Nephron progenitor cell (in vitro differentiated cells): ENCODE measurements around the gene C3orf52.

Experiments used
- DNase-seq: peaks from one replicate; pipeline ENCODE4 v3.0.0; 2021
- H3K27ac Mint-ChIP-seq: 2 replicates; pipeline ENCODE4 v1.8.0; 2021; ENCODE audit warnings: mild to moderate bottlenecking, moderate library complexity, mixed read lengths
- H3K27me3 Mint-ChIP-seq: 2 replicates; pipeline ENCODE4 v1.8.0; 2021; ENCODE audit warnings: mild to moderate bottlenecking, low read depth, mixed read lengths; ENCODE audit not compliant: poor library complexity
- H3K36me3 Mint-ChIP-seq: 2 replicates; pipeline ENCODE4 v1.8.0; 2021; ENCODE audit warnings: low read depth, mixed read lengths
- H3K4me1 Mint-ChIP-seq: 2 replicates; pipeline ENCODE4 v1.8.0; 2021; ENCODE audit warnings: mixed read lengths
- H3K4me3 Mint-ChIP-seq: 2 replicates; pipeline ENCODE4 v1.8.0; 2021; ENCODE audit warnings: mild to moderate bottlenecking, moderate library complexity, mixed read lengths
- H3K9me3 Mint-ChIP-seq: 2 replicates; pipeline ENCODE4 v1.8.0; 2021; ENCODE audit warnings: mild to moderate bottlenecking, moderate library complexity, mixed read lengths
- CTCF ChIP-seq: fragments of 200-600 bp; sonication (generic); IDR thresholded peaks from 2 replicates; pipeline ENCODE4 v1.5.0; 2021; ENCODE audit warnings: antibody characterized with exemption

C3orf52 gene

GRCh38 chr3:112046599-112046998, 39.6 kb upstream of the C3orf52 start:
- no peak overlapping the region for H3K4me3 Mint-ChIP-seq
- H3K36me3 Mint-ChIP-seq, result no peaks in the 10 kb centered on the region
- no peaks in the 10 kb centered on the region for H3K9me3 Mint-ChIP-seq
- no peak for TF ChIP-seq CTCF
- H3K4me1 Mint-ChIP-seq, result peaks cover 20% of the 10 kb centered on the region
- DNase-seq, result no peak
- no peaks in the 10 kb centered on the region for H3K27me3 Mint-ChIP-seq
- H3K27ac Mint-ChIP-seq, result no peak overlapping the region

GRCh38 chr3:112047264-112047663, 38.9 kb upstream of the C3orf52 start:
- Mint-ChIP-seq H3K27me3 (no peaks in the 10 kb centered on the region), H3K9me3 (no peaks in the 10 kb centered on the region), H3K4me3 (no peak overlapping the region), H3K27ac (no peak overlapping the region), H3K4me1 (peaks cover 20% of the 10 kb centered on the region), H3K36me3 (no peaks in the 10 kb centered on the region)
- DNase-seq, result no peak
- no peak for TF ChIP-seq CTCF

- DNase-seq, result no peak
- Mint-ChIP-seq H3K4me3 (no peak overlapping the region), H3K36me3 (no peaks in the 10 kb centered on the region), H3K27me3 (no peaks in the 10 kb centered on the region), H3K4me1 (peaks cover 36% of the 10 kb centered on the region), H3K27ac (no peak overlapping the region), H3K9me3 (no peaks in the 10 kb centered on the region)
- TF ChIP-seq CTCF, result no peak
Observed at GRCh38 chr3:112048911-112049310, 37.3 kb upstream of the C3orf52 start.

- no peaks in the 10 kb centered on the region for H3K27me3 Mint-ChIP-seq
- no peak for DNase-seq
- H3K4me1 Mint-ChIP-seq, result peaks cover 33% of the 10 kb centered on the region
- no peaks in the 10 kb centered on the region for H3K9me3 Mint-ChIP-seq
- no peak overlapping the region for H3K4me3 Mint-ChIP-seq
- no peak overlapping the region for H3K27ac Mint-ChIP-seq
- no peak for TF ChIP-seq CTCF
- no peaks in the 10 kb centered on the region for H3K36me3 Mint-ChIP-seq
Observed at GRCh38 chr3:112053229-112053628, 33.0 kb upstream of the C3orf52 start.

GRCh38 chr3:112056451-112056929, 29.7 kb upstream of the C3orf52 start:
- Mint-ChIP-seq H3K36me3 (no peaks in the 10 kb centered on the region), H3K4me1 (peaks cover 24% of the 10 kb centered on the region), H3K9me3 (peaks cover 5% of the 10 kb centered on the region), H3K4me3 (no peak overlapping the region), H3K27ac (no peak overlapping the region), H3K27me3 (no peaks in the 10 kb centered on the region)
- no peak for DNase-seq
- no peak for TF ChIP-seq CTCF

GRCh38 chr3:112059497-112059896, 26.7 kb upstream of the C3orf52 start:
- Mint-ChIP-seq H3K36me3 (no peaks in the 10 kb centered on the region), H3K4me3 (no peak overlapping the region), H3K27ac (no peak overlapping the region), H3K4me1 (no peaks in the 10 kb centered on the region), H3K9me3 (peaks cover 5% of the 10 kb centered on the region), H3K27me3 (no peaks in the 10 kb centered on the region)
- TF ChIP-seq CTCF, result no peak
- no peak for DNase-seq
